ENCODE measurements around the gene DPP4.
"Not testable (repeated sequence)": the region's sequence is repeated elsewhere in the genome, so short reads cannot be mapped to it uniquely, and the experiment has no call there.

Gene DPP4

DNA sequence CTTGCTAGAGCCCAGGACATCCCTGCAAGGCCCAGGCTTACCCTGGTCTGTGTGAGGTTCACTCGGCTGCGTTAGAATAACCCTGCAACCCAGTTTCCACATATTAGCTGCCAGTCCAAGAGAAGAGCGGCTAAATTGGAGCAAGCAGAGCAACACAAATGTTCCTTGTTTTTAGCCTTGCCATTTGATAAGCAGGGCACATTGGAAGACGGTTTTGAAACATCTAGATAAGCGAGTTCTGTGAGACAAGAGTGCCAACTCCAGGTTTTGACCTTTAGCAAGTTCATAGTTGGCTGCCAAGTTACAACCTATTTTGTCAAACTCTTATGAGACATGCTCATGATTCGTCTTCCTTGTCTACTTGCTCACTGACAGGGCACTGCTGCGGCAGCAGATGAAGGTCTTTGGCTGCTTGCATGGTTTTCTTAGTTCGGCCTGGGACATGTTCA is 23.5 kb downstream of the DPP4 start:
- Histone ChIP-seq H3K14ac (ENCODE audit: low read length in 2 of 2) (no peak overlapping the region), H3K9ac (ENCODE audit: low read length) (no peak overlapping the region), H2BK120ac (ENCODE audit: low read depth, low read length) (no peak overlapping the region), H2AK5ac (ENCODE audit: low read length, severe bottlenecking) (no peak overlapping the region), H3K36me3 (ENCODE audit: control insufficient read depth in 1 of 2, insufficient read depth in 2 of 2, low read depth in 1 of 2, low read length in 2 of 2) (peaks cover 0 to 88% of the 10 kb centered on the region in 2 experiments), H2BK15ac (ENCODE audit: low read depth, poor library complexity, severe bottlenecking) (no peak overlapping the region), H3K27ac (ENCODE audit: low read length, poor library complexity, severe bottlenecking) (no peak overlapping the region), H3K23ac (ENCODE audit: low read length in 2 of 2) (no peak overlapping the region), H3K9me3 (ENCODE audit: control insufficient read depth, low read length) (no peaks in the 10 kb centered on the region), H3K4me2 (ENCODE audit: low read length, poor library complexity, severe bottlenecking) (no peak overlapping the region), H3K79me1 (replicated peaks; ENCODE audit: low read length, poor library complexity, severe bottlenecking) (no peaks in the 10 kb centered on the region), H2AFZ (ENCODE audit: low read depth, low read length) (no peak overlapping the region), H2BK12ac (ENCODE audit: low read length in 2 of 2) (no peak overlapping the region), H4K8ac (ENCODE audit: low read length) (no peak overlapping the region), H2BK5ac (ENCODE audit: low read depth, low read length, poor library complexity, severe bottlenecking) (no peak overlapping the region), H3K27me3 (ENCODE audit: control insufficient read depth in 1 of 2, insufficient read depth in 1 of 2, low read length in 2 of 2) (no peaks in the 10 kb centered on the region), H3K4me1 (ENCODE audit: control insufficient read depth, insufficient read depth, low read depth, low read length) (no peaks in the 10 kb centered on the region), H3K4me3 (ENCODE audit: insufficient read depth in 1 of 2, low read depth in 1 of 2, low read length in 2 of 2) (no peak overlapping the region), H3K18ac (ENCODE audit: low read depth in 1 of 2, low read length in 2 of 2) (no peak overlapping the region), H4K91ac (ENCODE audit: low read length) (no peak overlapping the region), H3K4ac (ENCODE audit: low read depth in 1 of 2, low read length in 2 of 2) (no peak overlapping the region)
- 87% methylated on average over 8 of the region's 8 CpGs for WGBS
- DNase-seq = no peak

- H3K27me3 ChIP-seq (ENCODE audit: control insufficient read depth in 1 of 2, insufficient read depth in 1 of 2, low read length in 2 of 2); H3K18ac ChIP-seq (ENCODE audit: low read depth in 1 of 2, low read length in 2 of 2); H4K8ac ChIP-seq (ENCODE audit: low read length); H3K4me2 ChIP-seq (ENCODE audit: low read length, poor library complexity, severe bottlenecking); H3K27ac ChIP-seq (ENCODE audit: low read length, poor library complexity, severe bottlenecking); DNase-seq; H2BK12ac ChIP-seq (ENCODE audit: low read length in 2 of 2); H2BK120ac ChIP-seq (ENCODE audit: low read depth, low read length); H3K9ac ChIP-seq (ENCODE audit: low read length); H2AK5ac ChIP-seq (ENCODE audit: low read length, severe bottlenecking); H3K4me3 ChIP-seq (ENCODE audit: insufficient read depth in 1 of 2, low read depth in 1 of 2, low read length in 2 of 2); H3K9me3 ChIP-seq (ENCODE audit: control insufficient read depth, low read length); H3K79me1 ChIP-seq (replicated peaks; ENCODE audit: low read length, poor library complexity, severe bottlenecking); H3K23ac ChIP-seq (ENCODE audit: low read length in 2 of 2); H4K91ac ChIP-seq (ENCODE audit: low read length); H3K14ac ChIP-seq (ENCODE audit: low read length in 2 of 2); H2BK15ac ChIP-seq (ENCODE audit: low read depth, poor library complexity, severe bottlenecking); H3K4me1 ChIP-seq (ENCODE audit: control insufficient read depth, insufficient read depth, low read depth, low read length); H2BK5ac ChIP-seq (ENCODE audit: low read depth, low read length, poor library complexity, severe bottlenecking); H2AFZ ChIP-seq (ENCODE audit: low read depth, low read length); H3K4ac ChIP-seq (ENCODE audit: low read depth in 1 of 2, low read length in 2 of 2): not testable (repeated sequence)
- WGBS = 95% methylated on average over 2 of the region's 3 CpGs
- peaks cover 0 to 88% of the 10 kb centered on the region in 2 experiments for H3K36me3 ChIP-seq (ENCODE audit: control insufficient read depth in 1 of 2, insufficient read depth in 2 of 2, low read depth in 1 of 2, low read length in 2 of 2)
Observed at GRCh38 chr2:162049089-162049488, 24.9 kb downstream of the DPP4 start.

GRCh38 chr2:162044586-162044985 is 29.4 kb downstream of the DPP4 start:
- Histone ChIP-seq H2BK5ac (ENCODE audit: low read depth, low read length, poor library complexity, severe bottlenecking) (no peak overlapping the region), H3K14ac (ENCODE audit: low read length in 2 of 2) (no peak overlapping the region), H3K4me3 (ENCODE audit: insufficient read depth in 1 of 2, low read depth in 1 of 2, low read length in 2 of 2) (no peak overlapping the region), H3K27me3 (ENCODE audit: control insufficient read depth in 1 of 2, insufficient read depth in 1 of 2, low read length in 2 of 2) (no peaks in the 10 kb centered on the region), H4K8ac (ENCODE audit: low read length) (no peak overlapping the region), H3K27ac (ENCODE audit: low read length, poor library complexity, severe bottlenecking) (no peak overlapping the region), H3K9me3 (ENCODE audit: control insufficient read depth, low read length) (no peaks in the 10 kb centered on the region), H3K4me2 (ENCODE audit: low read length, poor library complexity, severe bottlenecking) (no peak overlapping the region), H4K91ac (ENCODE audit: low read length) (no peak overlapping the region), H3K79me1 (replicated peaks; ENCODE audit: low read length, poor library complexity, severe bottlenecking) (no peaks in the 10 kb centered on the region), H3K36me3 (ENCODE audit: control insufficient read depth in 1 of 2, insufficient read depth in 2 of 2, low read depth in 1 of 2, low read length in 2 of 2) (peaks cover 0 to 97% of the 10 kb centered on the region in 2 experiments), H3K23ac (ENCODE audit: low read length in 2 of 2) (no peak overlapping the region), H3K4me1 (ENCODE audit: control insufficient read depth, insufficient read depth, low read depth, low read length) (no peaks in the 10 kb centered on the region), H3K9ac (ENCODE audit: low read length) (no peak overlapping the region), H2AFZ (ENCODE audit: low read depth, low read length) (no peak overlapping the region), H3K4ac (ENCODE audit: low read depth in 1 of 2, low read length in 2 of 2) (no peak overlapping the region), H3K18ac (ENCODE audit: low read depth in 1 of 2, low read length in 2 of 2) (no peak overlapping the region), H2BK120ac (ENCODE audit: low read depth, low read length) (no peak overlapping the region), H2BK15ac (ENCODE audit: low read depth, poor library complexity, severe bottlenecking) (no peak overlapping the region), H2AK5ac (ENCODE audit: low read length, severe bottlenecking) (no peak overlapping the region), H2BK12ac (ENCODE audit: low read length in 2 of 2) (no peak overlapping the region)
- DNase-seq = no peak
- WGBS = 94% methylated on average over 2 of the region's 4 CpGs

GRCh38 chr2:162043132-162043531 is 30.9 kb downstream of the DPP4 start:
- 92% methylated on average over 8 of the region's 8 CpGs for WGBS
- no peak overlapping the region for H3K18ac ChIP-seq (ENCODE audit: low read depth in 1 of 2, low read length in 2 of 2)

More at GRCh38 chr2:162043132-162043531, 30.9 kb downstream of the DPP4 start:
- H3K4me2 ChIP-seq (ENCODE audit: low read length, poor library complexity, severe bottlenecking) = no peak overlapping the region
- H4K91ac ChIP-seq (ENCODE audit: low read length) = no peak overlapping the region
- H3K23ac ChIP-seq (ENCODE audit: low read length in 2 of 2) = no peak overlapping the region
- H3K27ac ChIP-seq (ENCODE audit: low read length, poor library complexity, severe bottlenecking) = no peak overlapping the region
- H3K4me1 ChIP-seq (ENCODE audit: control insufficient read depth, insufficient read depth, low read depth, low read length) = no peaks in the 10 kb centered on the region
- no peak overlapping the region for H2AFZ ChIP-seq (ENCODE audit: low read depth, low read length)
- H3K36me3 ChIP-seq (ENCODE audit: control insufficient read depth in 1 of 2, insufficient read depth in 2 of 2, low read depth in 1 of 2, low read length in 2 of 2) = peaks cover 0 to 98% of the 10 kb centered on the region in 2 experiments
- no peaks in the 10 kb centered on the region for H3K79me1 ChIP-seq (replicated peaks; ENCODE audit: low read length, poor library complexity, severe bottlenecking)
- H2BK15ac ChIP-seq (ENCODE audit: low read depth, poor library complexity, severe bottlenecking) = no peak overlapping the region
- DNase-seq = no peak
- no peak overlapping the region for H2BK12ac ChIP-seq (ENCODE audit: low read length in 2 of 2)
- no peak overlapping the region for H2BK5ac ChIP-seq (ENCODE audit: low read depth, low read length, poor library complexity, severe bottlenecking)
- no peak overlapping the region for H3K14ac ChIP-seq (ENCODE audit: low read length in 2 of 2)
- no peaks in the 10 kb centered on the region for H3K9me3 ChIP-seq (ENCODE audit: control insufficient read depth, low read length)
- no peak overlapping the region for H2BK120ac ChIP-seq (ENCODE audit: low read depth, low read length)
- H3K27me3 ChIP-seq (ENCODE audit: control insufficient read depth in 1 of 2, insufficient read depth in 1 of 2, low read length in 2 of 2) = no peaks in the 10 kb centered on the region
- no peak overlapping the region for H4K8ac ChIP-seq (ENCODE audit: low read length)
- no peak overlapping the region for H3K4me3 ChIP-seq (ENCODE audit: insufficient read depth in 1 of 2, low read depth in 1 of 2, low read length in 2 of 2)
- no peak overlapping the region for H2AK5ac ChIP-seq (ENCODE audit: low read length, severe bottlenecking)
- H3K4ac ChIP-seq (ENCODE audit: low read depth in 1 of 2, low read length in 2 of 2) = no peak overlapping the region
- H3K9ac ChIP-seq (ENCODE audit: low read length) = no peak overlapping the region
